Measurements from ENCODE around the gene GRID2. TPM values are rescaled to one million over a fixed set of nuclear protein-coding genes. Genes with fewer than 3 reads are reported as not detected.

The GRID2 gene
- polyA plus RNA-seq, 1 of the 3 experiments (the other 2 are of a cell fraction), result not detected

GRCh38 chr4:93466446-93466845 is 1162.7 kb downstream of the GRID2 start:
- no peak overlapping the region for H3K4me2 ChIP-seq
- no peaks in the 10 kb centered on the region for H3K9me3 ChIP-seq
- TF ChIP-seq EP300 (IDR thresholded peaks at IDR 0.05; ENCODE audit: borderline replicate concordance in 1 of 2, low read depth in 1 of 2, low read length in 1 of 2) (no peak), ZBTB33 (IDR thresholded peaks at IDR 0.05; ENCODE audit: borderline replicate concordance, low read depth) (no peak), TCF12 (IDR thresholded peaks at IDR 0.05) (no peak)
- WGBS (ENCODE audit: low lambda C conversion rate), result 64% methylated on average over 2 of the region's 2 CpGs
- H3K4me3 ChIP-seq (ENCODE audit: low read depth in 2 of 2, low read length in 1 of 2), result no peak overlapping the region
- H2AFZ ChIP-seq (ENCODE audit: low read depth), result no peak overlapping the region
- DNase-seq, result no peak
- POLR2A ChIA-PET, result no interaction called here
- no peaks in the 10 kb centered on the region for H3K79me2 ChIP-seq (ENCODE audit: insufficient read depth)
- H3K27me3 ChIP-seq (ENCODE audit: insufficient read depth), result no peaks in the 10 kb centered on the region
- H3K9ac ChIP-seq, result no peak overlapping the region
- no peak overlapping the region for H3K27ac ChIP-seq (ENCODE audit: low read depth in 2 of 2, low read length in 1 of 2)
- H3K36me3 ChIP-seq (replicated peaks in 1 of 2; ENCODE audit: control insufficient read depth in 1 of 2, insufficient read depth in 2 of 2, low read length in 1 of 2), result no peaks in the 10 kb centered on the region
- no peaks in the 10 kb centered on the region for H3K9me2 ChIP-seq
- H4K20me1 ChIP-seq (ENCODE audit: insufficient read depth), result no peaks in the 10 kb centered on the region
- no peaks in the 10 kb centered on the region; a peak in 1 of 4 replicates for H3K4me1 ChIP-seq (ENCODE audit: control insufficient read depth in 1 of 2, insufficient read depth in 2 of 2, low read depth in 1 of 2, low read length in 1 of 2)
- H3F3A ChIP-seq (replicated peaks; ENCODE audit: insufficient read depth), result no peaks in the 10 kb centered on the region
- CTCF ChIA-PET, result no interaction called here

DNA sequence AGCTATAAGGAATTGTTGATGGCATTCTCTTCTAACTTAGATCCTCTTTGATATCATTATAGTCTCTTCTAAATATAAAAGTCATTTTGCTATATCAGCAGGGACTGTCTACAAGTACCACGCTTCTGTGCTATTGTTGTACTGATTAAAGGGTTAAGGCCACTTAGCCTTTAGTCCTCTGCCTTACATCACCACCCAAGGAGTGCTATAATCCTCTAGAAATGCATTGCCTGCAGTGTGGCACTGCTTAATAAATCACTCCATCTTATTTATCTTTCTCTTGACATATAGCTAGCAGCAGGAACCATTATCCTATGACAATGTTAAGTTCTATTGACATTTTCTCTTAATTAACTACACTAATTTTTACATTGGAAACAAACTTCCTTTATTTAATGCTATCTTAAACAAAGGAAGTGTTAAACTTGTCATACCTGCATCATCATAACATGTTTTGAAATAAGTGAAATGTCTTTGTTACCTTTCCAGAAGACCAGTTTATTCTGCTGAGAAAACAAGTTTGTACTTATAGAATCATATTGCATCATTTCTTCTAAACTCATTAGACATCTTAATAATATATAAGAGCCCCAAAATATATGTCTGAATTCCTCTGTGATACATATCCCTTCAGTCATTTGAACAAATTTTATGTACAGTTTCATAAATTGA is 1163.9 kb downstream of the GRID2 start:
- Histone ChIP-seq H3K36me3 (replicated peaks in 1 of 2; ENCODE audit: control insufficient read depth in 1 of 2, insufficient read depth in 2 of 2, low read length in 1 of 2) (no peaks in the 10 kb centered on the region), H3K27ac (ENCODE audit: low read depth in 2 of 2, low read length in 1 of 2) (no peak overlapping the region), H2AFZ (ENCODE audit: low read depth) (no peak overlapping the region), H3K9me2 (no peaks in the 10 kb centered on the region), H3F3A (replicated peaks; ENCODE audit: insufficient read depth) (no peaks in the 10 kb centered on the region), H3K4me2 (no peak overlapping the region), H3K4me3 (ENCODE audit: low read depth in 2 of 2, low read length in 1 of 2) (no peak overlapping the region), H3K79me2 (ENCODE audit: insufficient read depth) (no peaks in the 10 kb centered on the region), H4K20me1 (ENCODE audit: insufficient read depth) (no peaks in the 10 kb centered on the region), H3K27me3 (ENCODE audit: insufficient read depth) (no peaks in the 10 kb centered on the region), H3K4me1 (ENCODE audit: control insufficient read depth in 1 of 2, insufficient read depth in 2 of 2, low read depth in 1 of 2, low read length in 1 of 2) (no peaks in the 10 kb centered on the region), H3K9ac (no peak overlapping the region), H3K9me3 (no peaks in the 10 kb centered on the region)
- WGBS (ENCODE audit: low lambda C conversion rate), result 50% methylated on average over 1 of the region's 1 CpG
- POLR2A ChIA-PET, result no interaction called here
- no peak for DNase-seq
- no peak for TF ChIP-seq GABPA (IDR thresholded peaks at IDR 0.05; ENCODE audit: low read depth)
- TF ChIP-seq, protein P1, sequence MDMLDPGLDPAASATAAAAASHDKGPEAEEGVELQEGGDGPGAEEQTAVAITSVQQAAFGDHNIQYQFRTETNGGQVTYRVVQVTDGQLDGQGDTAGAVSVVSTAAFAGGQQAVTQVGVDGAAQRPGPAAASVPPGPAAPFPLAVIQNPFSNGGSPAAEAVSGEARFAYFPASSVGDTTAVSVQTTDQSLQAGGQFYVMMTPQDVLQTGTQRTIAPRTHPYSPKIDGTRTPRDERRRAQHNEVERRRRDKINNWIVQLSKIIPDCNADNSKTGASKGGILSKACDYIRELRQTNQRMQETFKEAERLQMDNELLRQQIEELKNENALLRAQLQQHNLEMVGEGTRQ (IDR thresholded peaks at IDR 0.05; ENCODE audit: borderline replicate concordance, low read depth, low read length), result no peak
- TF ChIP-seq CHD2 (IDR thresholded peaks at IDR 0.05; ENCODE audit: low read length, partially characterized antibody), result no peak
- no peak for TF ChIP-seq JUND (IDR thresholded peaks at IDR 0.05)
- no peak for TF ChIP-seq MXI1 (IDR thresholded peaks at IDR 0.05; ENCODE audit: low read depth, low read length)
- TF ChIP-seq EZH2phosphoT487 (IDR thresholded peaks at IDR 0.05; ENCODE audit: borderline replicate concordance, low read depth), result no peak
- no peak for TF ChIP-seq NRF1 (IDR thresholded peaks at IDR 0.05; ENCODE audit: low read depth, low read length)
- TF ChIP-seq POLR2AphosphoS5 (IDR thresholded peaks at IDR 0.05; ENCODE audit: low read depth, low read length), result no peak
- no peak for TF ChIP-seq FOSL2 (IDR thresholded peaks at IDR 0.05; ENCODE audit: borderline replicate concordance, low read depth)
- TF ChIP-seq RCOR1 (IDR thresholded peaks at IDR 0.05; ENCODE audit: low read length), result no peak
- no peak for TF ChIP-seq RFX5 (IDR thresholded peaks at IDR 0.05; ENCODE audit: low read length)
- TF ChIP-seq RXRA (IDR thresholded peaks at IDR 0.05; ENCODE audit: borderline replicate concordance, low read depth), result no peak
- TF ChIP-seq, protein P2, sequence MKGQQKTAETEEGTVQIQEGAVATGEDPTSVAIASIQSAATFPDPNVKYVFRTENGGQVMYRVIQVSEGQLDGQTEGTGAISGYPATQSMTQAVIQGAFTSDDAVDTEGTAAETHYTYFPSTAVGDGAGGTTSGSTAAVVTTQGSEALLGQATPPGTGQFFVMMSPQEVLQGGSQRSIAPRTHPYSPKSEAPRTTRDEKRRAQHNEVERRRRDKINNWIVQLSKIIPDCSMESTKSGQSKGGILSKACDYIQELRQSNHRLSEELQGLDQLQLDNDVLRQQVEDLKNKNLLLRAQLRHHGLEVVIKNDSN (IDR thresholded peaks at IDR 0.05; ENCODE audit: borderline replicate concordance, low read depth), result no peak
- no peak for TF ChIP-seq NFIC (IDR thresholded peaks at IDR 0.05; ENCODE audit: borderline replicate concordance)
- TF ChIP-seq ELF1 (IDR thresholded peaks at IDR 0.05), result no peak
- TF ChIP-seq YY1 (IDR thresholded peaks at IDR 0.05; ENCODE audit: low read depth), result no peak
- TF ChIP-seq REST (IDR thresholded peaks at IDR 0.05; ENCODE audit: low read depth, low read length), result no peak
- CTCF ChIA-PET, result no interaction called here

All from SK-N-SH (cell line).